Measurements from ENCODE around the gene FOCAD. TPM values are rescaled to one million over a fixed set of nuclear protein-coding genes. Genes with fewer than 3 reads are reported as not detected.

The FOCAD gene
- total and polyA plus RNA-seq, 8 donors = 5.6 to 212 (median 12.2) TPM

- Histone ChIP-seq H3K4me3 (no peak overlapping the region), H3K4me1 (peaks cover 0 to 13% (median 5%) of the 10 kb centered on the region in 4 donors), H3K9me3 (no peaks in the 10 kb centered on the region), H3K36me3 (peaks cover 0 to 22% (median 15%) of the 10 kb centered on the region in 4 donors), H3K27me3 (no peaks in the 10 kb centered on the region), H3K27ac (no peak overlapping the region)
- TF ChIP-seq EP300 (IDR thresholded peaks at IDR 0.05) (no peak), POLR2AphosphoS5 (IDR thresholded peaks at IDR 0.05) (no peak), CTCF (IDR thresholded peaks at IDR 0.05) (no peak), POLR2A (IDR thresholded peaks at IDR 0.05) (no peak)
- DNase-seq = no peak
- 36 to 61% (median 41%) methylated on average over 5 of the region's 5 CpGs for WGBS, 5 donors
- intact Hi-C loops (cut with DNase I; ENCODE audit: low total_unique reads) = no loop called here
Measured at GRCh38 chr9:21015129-21015815, 331.2 kb downstream of the FOCAD start.

DNA sequence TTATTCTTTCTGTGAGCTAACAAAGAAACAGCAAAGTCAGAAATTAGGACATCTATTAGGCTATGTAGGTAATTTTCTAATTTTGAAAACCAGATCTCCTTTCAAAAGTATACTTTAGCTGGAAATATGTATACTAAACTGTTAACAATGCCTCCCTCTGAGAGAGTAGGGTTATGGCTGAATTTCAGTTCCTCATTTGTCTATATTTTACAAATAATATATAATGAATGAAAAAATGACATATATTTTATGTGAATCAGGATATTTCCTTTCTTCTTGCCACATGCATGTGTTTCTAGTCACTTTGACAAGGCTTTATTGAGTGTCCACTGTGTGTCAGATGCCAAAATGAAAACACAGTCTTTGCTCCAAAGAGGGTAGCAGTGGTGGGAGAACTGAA lies 331.9 kb downstream of the FOCAD start:
- Histone ChIP-seq H3K4me3 (no peak overlapping the region), H3K27ac (no peak overlapping the region), H3K4me1 (peaks cover 0 to 13% (median 5%) of the 10 kb centered on the region in 4 donors), H3K36me3 (peaks cover 0 to 15% (median 8%) of the 10 kb centered on the region in 4 donors), H3K27me3 (no peaks in the 10 kb centered on the region), H3K9me3 (no peaks in the 10 kb centered on the region)
- no peak for DNase-seq
- intact Hi-C loops (cut with DNase I; ENCODE audit: low total_unique reads) = no loop called here
- TF ChIP-seq EP300 (IDR thresholded peaks at IDR 0.05) = no peak
- no peak for TF ChIP-seq POLR2A (IDR thresholded peaks at IDR 0.05)
- TF ChIP-seq POLR2AphosphoS5 (IDR thresholded peaks at IDR 0.05) = no peak
- TF ChIP-seq CTCF (IDR thresholded peaks at IDR 0.05) = no peak

GRCh38 chr9:21016701-21017491 lies 332.8 kb downstream of the FOCAD start:
- H3K27ac ChIP-seq = no peak overlapping the region
- H3K4me3 ChIP-seq = no peak overlapping the region
- no peak for DNase-seq
- intact Hi-C loops (cut with DNase I; ENCODE audit: low total_unique reads) = no loop called here
- H3K9me3 ChIP-seq = no peaks in the 10 kb centered on the region
- WGBS, 5 donors = 58 to 76% (median 69%) methylated on average over 2 of the region's 2 CpGs
- peaks cover 0 to 13% (median 4%) of the 10 kb centered on the region in 4 donors for H3K36me3 ChIP-seq
- H3K27me3 ChIP-seq = no peaks in the 10 kb centered on the region
- H3K4me1 ChIP-seq = peaks cover 0 to 13% (median 5%) of the 10 kb centered on the region in 4 donors
- TF ChIP-seq POLR2AphosphoS5 (IDR thresholded peaks at IDR 0.05) = no peak
- TF ChIP-seq EP300 (IDR thresholded peaks at IDR 0.05) = no peak
- no peak for TF ChIP-seq POLR2A (IDR thresholded peaks at IDR 0.05)
- no peak for TF ChIP-seq CTCF (IDR thresholded peaks at IDR 0.05)

- no peaks in the 10 kb centered on the region for H3K9me3 ChIP-seq
- DNase-seq = no peak
- intact Hi-C loops (cut with DNase I; ENCODE audit: low total_unique reads) = no loop called here
- H3K4me1 ChIP-seq = peaks cover 0 to 13% (median 5%) of the 10 kb centered on the region in 4 donors
- TF ChIP-seq POLR2AphosphoS5 (IDR thresholded peaks at IDR 0.05) (no peak), CTCF (IDR thresholded peaks at IDR 0.05) (no peak)
- 80 to 94% (median 85%) methylated on average over 2 of the region's 2 CpGs for WGBS, 5 donors
- H3K27ac ChIP-seq = no peak overlapping the region
- no peak overlapping the region for H3K4me3 ChIP-seq
- H3K27me3 ChIP-seq = no peaks in the 10 kb centered on the region
- H3K36me3 ChIP-seq = peaks cover 0 to 10% (median 4%) of the 10 kb centered on the region in 4 donors
Measured at GRCh38 chr9:21018177-21018576, 334.1 kb downstream of the FOCAD start.

All from stomach (tissue), 9 donors.